Measurements from ENCODE around the gene QSOX2.

Gene QSOX2

DNA sequence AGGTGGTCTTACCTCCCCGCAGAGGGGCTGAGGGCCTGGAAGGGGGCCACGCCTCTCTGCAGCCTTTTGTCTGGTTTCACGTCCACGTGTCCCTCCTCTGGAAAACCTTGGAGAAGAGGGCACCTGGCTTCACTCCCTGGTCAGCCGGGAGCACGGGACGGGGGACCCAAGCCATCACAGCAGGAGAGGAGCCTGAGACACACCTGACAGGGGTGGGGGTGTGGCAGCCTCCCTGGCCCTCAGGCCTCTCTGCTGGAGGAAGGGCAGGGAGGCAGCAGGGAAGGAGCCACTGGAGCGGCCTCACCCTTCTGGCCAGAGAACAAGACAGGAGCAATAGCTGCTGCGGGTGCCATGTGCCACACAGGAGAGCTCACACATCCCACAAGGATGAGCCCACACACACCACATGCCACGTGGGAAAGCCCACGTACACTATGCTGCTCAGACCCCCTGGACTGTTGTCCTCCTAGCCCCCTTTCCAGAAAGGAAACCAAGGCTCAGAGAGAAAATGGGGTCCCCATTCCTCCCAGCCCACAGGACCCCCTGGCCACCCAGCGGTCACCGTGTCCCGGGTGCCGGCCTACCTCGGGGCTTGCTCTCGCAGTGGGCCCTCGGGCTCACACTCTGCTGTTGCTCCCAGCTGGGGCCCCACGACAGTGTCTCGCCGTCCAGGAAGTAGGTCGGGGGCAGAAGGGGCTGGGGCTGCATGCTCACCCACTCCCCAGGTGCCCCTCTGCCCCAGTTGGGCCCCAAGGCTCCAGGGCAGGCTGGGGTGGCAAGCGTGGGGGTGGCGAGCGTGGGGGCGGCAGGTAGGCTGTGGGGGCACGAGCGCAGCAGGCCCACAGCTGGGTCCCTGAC lies 40.1 kb upstream of the QSOX2 start:
- DNase-seq (ENCODE audit: low read depth), result no peak
- no peak overlapping the region for H3K4me3 ChIP-seq (ENCODE audit: low read length)
- TF ChIP-seq, protein P1, sequence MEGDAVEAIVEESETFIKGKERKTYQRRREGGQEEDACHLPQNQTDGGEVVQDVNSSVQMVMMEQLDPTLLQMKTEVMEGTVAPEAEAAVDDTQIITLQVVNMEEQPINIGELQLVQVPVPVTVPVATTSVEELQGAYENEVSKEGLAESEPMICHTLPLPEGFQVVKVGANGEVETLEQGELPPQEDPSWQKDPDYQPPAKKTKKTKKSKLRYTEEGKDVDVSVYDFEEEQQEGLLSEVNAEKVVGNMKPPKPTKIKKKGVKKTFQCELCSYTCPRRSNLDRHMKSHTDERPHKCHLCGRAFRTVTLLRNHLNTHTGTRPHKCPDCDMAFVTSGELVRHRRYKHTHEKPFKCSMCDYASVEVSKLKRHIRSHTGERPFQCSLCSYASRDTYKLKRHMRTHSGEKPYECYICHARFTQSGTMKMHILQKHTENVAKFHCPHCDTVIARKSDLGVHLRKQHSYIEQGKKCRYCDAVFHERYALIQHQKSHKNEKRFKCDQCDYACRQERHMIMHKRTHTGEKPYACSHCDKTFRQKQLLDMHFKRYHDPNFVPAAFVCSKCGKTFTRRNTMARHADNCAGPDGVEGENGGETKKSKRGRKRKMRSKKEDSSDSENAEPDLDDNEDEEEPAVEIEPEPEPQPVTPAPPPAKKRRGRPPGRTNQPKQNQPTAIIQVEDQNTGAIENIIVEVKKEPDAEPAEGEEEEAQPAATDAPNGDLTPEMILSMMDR (conservative IDR thresholded peaks at IDR 0.05; ENCODE audit: low read depth, low read length), result no peak

DNA sequence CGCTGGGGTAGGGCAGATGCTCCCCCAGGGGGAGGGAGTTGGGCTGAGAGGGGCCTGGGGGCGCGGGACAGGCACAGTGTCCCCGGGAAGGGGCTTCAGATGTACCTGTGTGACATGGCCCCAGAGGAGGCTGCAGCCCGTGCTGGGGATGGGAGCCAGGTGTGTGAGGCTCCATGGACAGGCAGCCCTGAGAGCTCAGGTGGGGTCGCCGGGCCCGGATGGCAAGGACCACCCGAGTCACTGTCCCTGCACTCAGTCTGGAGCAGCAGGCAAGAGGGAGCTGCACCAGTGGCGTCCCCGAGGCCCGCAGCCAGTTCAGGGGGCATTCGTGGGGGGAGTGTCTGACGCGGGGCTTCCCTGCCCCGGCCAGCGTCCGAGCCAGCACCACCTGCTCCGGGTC lies 39.3 kb upstream of the QSOX2 start:
- no peak for DNase-seq (ENCODE audit: low read depth)
- TF ChIP-seq, protein P1 (conservative IDR thresholded peaks at IDR 0.05; ENCODE audit: low read depth, low read length), result no peak
- H3K4me3 ChIP-seq (ENCODE audit: low read length), result no peak overlapping the region

DNA sequence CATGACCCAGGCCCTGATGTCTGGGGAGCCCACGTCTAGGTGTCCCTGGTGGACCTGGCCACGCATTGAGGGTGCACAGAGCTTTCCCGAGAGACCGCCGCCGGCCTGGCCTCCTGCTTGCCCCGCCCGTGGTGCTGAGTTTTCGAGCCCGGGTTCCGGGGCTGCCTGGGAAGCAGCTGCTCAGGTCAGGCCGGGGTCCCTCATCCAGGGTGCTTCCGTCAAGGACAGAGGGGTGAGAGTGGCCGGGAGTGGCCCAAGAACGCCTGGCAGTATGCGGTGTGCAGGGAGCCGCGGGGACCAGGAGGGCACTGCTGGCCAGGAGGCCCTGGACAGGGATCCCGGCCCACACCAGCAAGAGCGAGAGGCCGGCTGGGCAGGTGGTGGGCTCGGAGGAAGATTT lies 38.7 kb upstream of the QSOX2 start:
- TF ChIP-seq, protein P1 (conservative IDR thresholded peaks at IDR 0.05; ENCODE audit: low read depth, low read length), result no peak
- H3K4me3 ChIP-seq (ENCODE audit: low read length), result no peak overlapping the region
- no peak for DNase-seq (ENCODE audit: low read depth)

DNA sequence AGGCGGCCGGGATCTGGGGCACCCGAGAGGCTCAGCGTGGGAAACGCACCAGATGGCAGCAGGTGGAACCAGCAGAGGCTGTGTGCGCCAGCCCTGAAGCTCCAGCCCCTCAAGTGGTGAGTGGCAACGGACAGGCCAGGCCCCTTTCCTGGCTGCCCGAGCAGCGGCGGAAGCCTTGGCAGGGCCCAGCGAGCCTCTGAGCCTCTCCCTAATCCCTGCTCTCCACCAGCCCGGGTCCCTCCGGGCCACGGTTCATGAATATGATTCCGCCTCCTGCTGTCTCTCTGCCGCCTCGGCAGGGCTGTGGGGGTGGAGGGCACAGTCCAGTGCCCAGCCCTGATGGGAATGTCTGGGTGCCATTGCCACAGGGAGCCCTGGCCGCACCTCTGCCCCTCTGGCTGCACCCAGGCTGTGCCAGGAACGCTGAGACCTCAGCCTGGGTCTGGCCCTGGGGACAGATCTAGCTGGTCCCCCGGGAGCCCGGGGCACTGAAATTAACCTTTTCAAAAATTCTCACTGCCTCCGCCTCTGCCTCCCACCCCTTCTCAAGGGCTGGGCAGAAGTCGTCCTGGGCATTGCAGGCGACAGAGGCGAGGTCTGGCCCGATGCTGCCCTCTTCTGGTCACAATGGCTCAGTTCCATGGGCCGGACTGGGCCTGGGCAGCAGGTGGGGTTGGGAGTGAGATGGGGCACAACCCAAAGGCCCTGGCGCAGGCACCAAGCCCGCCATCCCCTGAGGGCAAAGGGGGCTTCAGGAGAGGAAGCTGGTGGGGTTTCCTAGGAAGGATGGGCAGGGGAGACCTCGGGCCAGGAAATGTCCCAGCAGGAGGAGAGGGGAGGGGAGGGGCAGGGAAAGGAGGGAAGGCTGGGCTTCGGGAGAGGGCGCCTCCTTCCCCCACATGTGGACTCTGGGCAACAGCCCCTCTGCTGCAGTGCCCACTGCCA lies 38.0 kb upstream of the QSOX2 start:
- TF ChIP-seq, protein P1 (conservative IDR thresholded peaks at IDR 0.05; ENCODE audit: low read depth, low read length), result peak; percentile 83
- DNase-seq (ENCODE audit: low read depth), result no peak
- H3K4me3 ChIP-seq (ENCODE audit: low read length), result peak overlapping the region; percentile 23

DNA sequence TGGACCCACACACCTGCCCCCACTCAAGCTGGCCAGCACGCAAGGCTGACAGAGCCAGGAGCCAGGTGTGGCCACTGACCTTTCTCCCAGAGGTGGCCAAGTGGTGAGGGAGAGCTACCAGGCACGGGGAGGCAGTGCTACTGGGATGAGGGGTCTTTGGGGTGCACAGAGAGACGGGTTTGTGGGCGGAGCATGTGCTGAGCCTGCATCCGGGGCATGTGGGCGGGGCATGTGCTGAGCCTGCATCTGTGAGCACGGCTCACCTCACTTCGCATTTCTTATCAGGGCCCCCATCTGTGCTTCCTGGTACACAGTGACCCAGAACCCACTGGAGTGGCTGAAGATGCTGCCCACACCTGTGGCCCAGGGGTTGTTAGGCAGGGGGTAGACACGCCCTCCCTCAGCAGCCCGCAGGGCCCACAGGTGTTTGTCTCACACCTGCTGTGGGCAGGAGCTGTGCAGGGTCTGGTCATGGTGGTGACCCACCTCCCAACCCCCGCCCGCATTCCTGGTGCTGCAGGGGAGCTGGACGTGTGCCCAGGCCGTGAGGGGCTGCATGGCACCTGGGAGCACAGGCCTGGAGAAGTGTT lies 36.8 kb upstream of the QSOX2 start:
- no peak overlapping the region for H3K4me3 ChIP-seq (ENCODE audit: low read length)
- TF ChIP-seq, protein P1 (conservative IDR thresholded peaks at IDR 0.05; ENCODE audit: low read depth, low read length), result no peak
- DNase-seq (ENCODE audit: low read depth), result no peak

DNA sequence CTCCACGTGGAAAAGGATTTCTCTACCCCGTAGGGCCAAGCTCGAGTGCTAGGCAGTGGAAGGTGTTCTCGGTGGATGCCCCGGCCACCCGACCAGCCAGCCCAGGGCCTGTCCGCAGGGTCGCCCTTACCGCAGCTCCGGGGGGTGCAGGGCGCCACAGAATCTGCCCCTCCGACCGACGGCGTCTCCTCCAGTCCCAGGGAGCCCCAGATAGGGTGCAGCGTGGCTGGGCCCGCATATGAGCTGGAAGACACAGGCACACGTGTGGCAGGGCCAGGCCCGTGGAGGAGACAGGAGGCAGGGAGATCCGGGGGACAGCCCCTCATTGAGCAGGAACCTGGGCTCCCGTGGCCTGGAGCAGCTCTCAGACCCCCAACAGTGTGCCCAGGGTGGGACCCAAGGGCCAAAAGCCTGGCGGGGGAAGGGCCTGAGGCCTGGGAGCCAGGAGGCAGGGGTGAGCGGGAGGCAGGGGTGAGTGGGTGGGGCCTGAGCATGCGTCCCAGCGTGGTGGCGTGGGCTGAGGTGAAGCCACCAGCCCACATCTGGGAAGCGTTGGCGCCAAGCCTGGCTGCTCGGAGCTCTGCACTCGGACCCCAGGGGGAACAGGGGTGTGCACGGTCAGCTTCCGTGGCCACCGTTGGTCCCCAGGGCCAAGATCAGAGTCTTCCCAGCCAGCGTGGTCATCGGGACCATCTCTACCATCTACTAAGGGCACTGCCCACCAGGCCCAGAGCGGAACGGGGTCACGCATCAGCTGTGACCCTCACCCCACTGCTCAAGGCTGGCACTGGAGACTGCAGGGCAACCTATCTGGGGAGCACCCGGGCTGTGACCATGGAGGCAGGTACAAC lies 36.0 kb upstream of the QSOX2 start:
- H3K4me3 ChIP-seq (ENCODE audit: low read length), result no peak overlapping the region
- TF ChIP-seq, protein P1 (conservative IDR thresholded peaks at IDR 0.05; ENCODE audit: low read depth, low read length), result no peak
- DNase-seq (ENCODE audit: low read depth), result no peak
